ENCODE measurements around the gene KRT85.
"Not testable (repeated sequence)": the region's sequence is repeated elsewhere in the genome, so short reads cannot be mapped to it uniquely, and the experiment has no call there.

The KRT85 gene

GRCh38 chr12:52351196-52352059 is 15.9 kb downstream of the KRT85 start:
- no peaks in the 10 kb centered on the region for H3K36me3 ChIP-seq (ENCODE audit: insufficient read depth, low read length)
- no peak overlapping the region for H3K4me3 ChIP-seq
- no peak for DNase-seq (ENCODE audit: low read depth, low spot score)
- TF ChIP-seq EZH2 (IDR thresholded peaks at IDR 0.05) = no peak
- TF ChIP-seq FOXP2 (optimal IDR thresholded peaks at IDR 0.05; ENCODE audit: control extremely low read depth, extremely low read length, insufficient read depth) = no peak
- no peak for TF ChIP-seq POLR2AphosphoS5 (IDR thresholded peaks at IDR 0.05; ENCODE audit: borderline replicate concordance, low read depth, low read length)
- no peak overlapping the region for H3K9ac ChIP-seq (ENCODE audit: insufficient read length)
- H3K9me3 ChIP-seq (ENCODE audit: low read depth, low read length) = no peaks in the 10 kb centered on the region
- H3K27ac ChIP-seq = no peak overlapping the region

GRCh38 chr12:52350786-52351185 is 16.5 kb downstream of the KRT85 start:
- TF ChIP-seq EZH2 (IDR thresholded peaks at IDR 0.05) (no peak), POLR2AphosphoS5 (IDR thresholded peaks at IDR 0.05; ENCODE audit: borderline replicate concordance, low read depth, low read length) (no peak), FOXP2 (optimal IDR thresholded peaks at IDR 0.05; ENCODE audit: control extremely low read depth, extremely low read length, insufficient read depth) (no peak)
- DNase-seq (ENCODE audit: low read depth, low spot score) = no peak

GRCh38 chr12:52350021-52350620 is 17.2 kb downstream of the KRT85 start:
- no peak for TF ChIP-seq EZH2 (IDR thresholded peaks at IDR 0.05)
- TF ChIP-seq POLR2AphosphoS5 (IDR thresholded peaks at IDR 0.05; ENCODE audit: borderline replicate concordance, low read depth, low read length) = no peak
- TF ChIP-seq FOXP2 (optimal IDR thresholded peaks at IDR 0.05; ENCODE audit: control extremely low read depth, extremely low read length, insufficient read depth) = no peak
- DNase-seq (ENCODE audit: low read depth, low spot score) = no peak
- Histone ChIP-seq H3K4me3 (no peak overlapping the region), H3K27ac (no peak overlapping the region), H3K9ac (ENCODE audit: insufficient read length) (no peak overlapping the region), H3K9me3 (ENCODE audit: low read depth, low read length) (no peaks in the 10 kb centered on the region), H3K36me3 (ENCODE audit: insufficient read depth, low read length) (no peaks in the 10 kb centered on the region)

More at GRCh38 chr12:52350786-52351185, 16.5 kb downstream of the KRT85 start:
- Histone ChIP-seq H3K4me3 (no peak overlapping the region), H3K9me3 (ENCODE audit: low read depth, low read length) (no peaks in the 10 kb centered on the region), H3K27ac (no peak overlapping the region), H3K9ac (ENCODE audit: insufficient read length) (no peak overlapping the region), H3K36me3 (ENCODE audit: insufficient read depth, low read length) (no peaks in the 10 kb centered on the region)

GRCh38 chr12:52349196-52349595 is 18.1 kb downstream of the KRT85 start:
- H3K27ac ChIP-seq = no peak overlapping the region
- H3K4me3 ChIP-seq = no peak overlapping the region
- H3K36me3 ChIP-seq (ENCODE audit: insufficient read depth, low read length) = no peaks in the 10 kb centered on the region
- no peaks in the 10 kb centered on the region for H3K9me3 ChIP-seq (ENCODE audit: low read depth, low read length)
- no peak for DNase-seq (ENCODE audit: low read depth, low spot score)
- no peak overlapping the region for H3K9ac ChIP-seq (ENCODE audit: insufficient read length)
- TF ChIP-seq EZH2 (IDR thresholded peaks at IDR 0.05) (no peak), FOXP2 (optimal IDR thresholded peaks at IDR 0.05; ENCODE audit: control extremely low read depth, extremely low read length, insufficient read depth) (no peak), POLR2AphosphoS5 (IDR thresholded peaks at IDR 0.05; ENCODE audit: borderline replicate concordance, low read depth, low read length) (no peak)

- Histone ChIP-seq H3K36me3 (ENCODE audit: insufficient read depth, low read length) (no peaks in the 10 kb centered on the region), H3K9me3 (ENCODE audit: low read depth, low read length) (no peaks in the 10 kb centered on the region), H3K27ac (no peak overlapping the region), H3K4me3 (no peak overlapping the region), H3K9ac (ENCODE audit: insufficient read length) (no peak overlapping the region)
- TF ChIP-seq EZH2 (IDR thresholded peaks at IDR 0.05) (no peak), FOXP2 (optimal IDR thresholded peaks at IDR 0.05; ENCODE audit: control extremely low read depth, extremely low read length, insufficient read depth) (no peak), POLR2AphosphoS5 (IDR thresholded peaks at IDR 0.05; ENCODE audit: borderline replicate concordance, low read depth, low read length) (no peak)
- DNase-seq (ENCODE audit: low read depth, low spot score) = no peak
Measured at GRCh38 chr12:52347551-52348510, 19.4 kb downstream of the KRT85 start.

- Histone ChIP-seq H3K4me3 (no peak overlapping the region), H3K27ac (no peak overlapping the region), H3K36me3 (ENCODE audit: insufficient read depth, low read length) (no peaks in the 10 kb centered on the region), H3K9ac (ENCODE audit: insufficient read length) (no peak overlapping the region), H3K9me3 (ENCODE audit: low read depth, low read length) (no peaks in the 10 kb centered on the region)
- no peak for DNase-seq (ENCODE audit: low read depth, low spot score)
- no peak for TF ChIP-seq EZH2 (IDR thresholded peaks at IDR 0.05)
- no peak for TF ChIP-seq FOXP2 (optimal IDR thresholded peaks at IDR 0.05; ENCODE audit: control extremely low read depth, extremely low read length, insufficient read depth)
- no peak for TF ChIP-seq POLR2AphosphoS5 (IDR thresholded peaks at IDR 0.05; ENCODE audit: borderline replicate concordance, low read depth, low read length)
Measured at GRCh38 chr12:52347016-52347415, 20.3 kb downstream of the KRT85 start.

- Histone ChIP-seq H3K27ac (no peak overlapping the region), H3K4me3 (no peak overlapping the region), H3K36me3 (ENCODE audit: insufficient read depth, low read length) (no peaks in the 10 kb centered on the region), H3K9me3 (ENCODE audit: low read depth, low read length) (no peaks in the 10 kb centered on the region), H3K9ac (ENCODE audit: insufficient read length) (no peak overlapping the region)
- no peak for TF ChIP-seq EZH2 (IDR thresholded peaks at IDR 0.05)
- no peak for TF ChIP-seq POLR2AphosphoS5 (IDR thresholded peaks at IDR 0.05; ENCODE audit: borderline replicate concordance, low read depth, low read length)
- no peak for DNase-seq (ENCODE audit: low read depth, low spot score)
Measured at GRCh38 chr12:52346593-52346992, 20.7 kb downstream of the KRT85 start.

- H3K27ac ChIP-seq; DNase-seq (ENCODE audit: low read depth, low spot score); H3K4me3 ChIP-seq; H3K9ac ChIP-seq (ENCODE audit: insufficient read length); H3K9me3 ChIP-seq (ENCODE audit: low read depth, low read length); H3K36me3 ChIP-seq (ENCODE audit: insufficient read depth, low read length): not testable (repeated sequence)
Measured at GRCh38 chr12:52345041-52345440, 22.2 kb downstream of the KRT85 start.

Data from SK-N-MC (cell line).